ENCODE measurements around the gene AFF1.
A peak's percentile ranks its signal among the peaks of the same experiment; 100 is the strongest.

AFF1 gene

GRCh38 chr4:86919561-86920223 is 15.1 kb upstream of the AFF1 start:
- no peak for DNase-seq

- no peak for DNase-seq
Observed at GRCh38 chr4:86921608-86922252, 13.1 kb upstream of the AFF1 start.

GRCh38 chr4:86924811-86925210 is 10.0 kb upstream of the AFF1 start:
- peak; percentile 46 to 80 for DNase-seq

GRCh38 chr4:86926435-86927086 is 8.2 kb upstream of the AFF1 start:
- DNase-seq, result no peak

GRCh38 chr4:86927843-86928395 is 6.9 kb upstream of the AFF1 start:
- peak; percentile 43 to 69 for DNase-seq

GRCh38 chr4:86928400-86929255 is 6.2 kb upstream of the AFF1 start:
- DNase-seq, result no peak

GRCh38 chr4:86934147-86934770 is 552 bp upstream of the AFF1 start:
- peak in 1 of 2 donors; percentile 40 for DNase-seq

GRCh38 chr4:86935566-86935852 is 698 bp downstream of the AFF1 start:
- no peak for DNase-seq

- DNase-seq, result peak; percentile 73 to 75
Observed at GRCh38 chr4:86935853-86936733, 1.3 kb downstream of the AFF1 start.

GRCh38 chr4:86938771-86939520 is 4.1 kb downstream of the AFF1 start:
- peak; percentile 68 to 74 for DNase-seq

GRCh38 chr4:86939729-86940575 is 5.1 kb downstream of the AFF1 start:
- DNase-seq, result no peak

GRCh38 chr4:86940920-86941460 is 6.2 kb downstream of the AFF1 start:
- DNase-seq, result no peak

GRCh38 chr4:86942185-86942666 is 7.4 kb downstream of the AFF1 start:
- DNase-seq, result no peak

GRCh38 chr4:86944964-86945781 is 10.4 kb downstream of the AFF1 start:
- no peak for DNase-seq

- DNase-seq, result no peak
Observed at GRCh38 chr4:86946868-86947500, 12.2 kb downstream of the AFF1 start.

GRCh38 chr4:86947501-86948120 is 12.8 kb downstream of the AFF1 start:
- no peak for DNase-seq

GRCh38 chr4:86948276-86948675 is 13.5 kb downstream of the AFF1 start:
- DNase-seq, result no peak
